ENCODE results near the gene CEP128.

The CEP128 gene

GRCh38 chr14:80572666-80573065 lies 368.9 kb downstream of the CEP128 start:
- no peak for DNase-seq (ENCODE audit: low read depth)
- no peak overlapping the region for H3K4me3 ChIP-seq (ENCODE audit: control insufficient read depth, low read depth, low read length)
- TF ChIP-seq CTCF (IDR thresholded peaks at IDR 0.05; ENCODE audit: control insufficient read depth, insufficient read depth, low read depth, low read length, missing control alignments): no peak

GRCh38 chr14:80570930-80571298 lies 370.6 kb downstream of the CEP128 start:
- no peak for TF ChIP-seq CTCF (IDR thresholded peaks at IDR 0.05; ENCODE audit: control insufficient read depth, insufficient read depth, low read depth, low read length, missing control alignments)
- DNase-seq (ENCODE audit: low read depth): no peak
- no peak overlapping the region for H3K4me3 ChIP-seq (ENCODE audit: control insufficient read depth, low read depth, low read length)

GRCh38 chr14:80567905-80568536 lies 373.5 kb downstream of the CEP128 start:
- TF ChIP-seq CTCF (IDR thresholded peaks at IDR 0.05; ENCODE audit: control insufficient read depth, insufficient read depth, low read depth, low read length, missing control alignments): no peak
- no peak overlapping the region for H3K4me3 ChIP-seq (ENCODE audit: control insufficient read depth, low read depth, low read length)
- no peak for DNase-seq (ENCODE audit: low read depth)

GRCh38 chr14:80565001-80565400 lies 376.5 kb downstream of the CEP128 start:
- no peak for TF ChIP-seq CTCF (IDR thresholded peaks at IDR 0.05; ENCODE audit: control insufficient read depth, insufficient read depth, low read depth, low read length, missing control alignments)

GRCh38 chr14:80564051-80564450 lies 377.5 kb downstream of the CEP128 start:
- DNase-seq (ENCODE audit: low read depth): no peak

More at GRCh38 chr14:80565001-80565400, 376.5 kb downstream of the CEP128 start:
- DNase-seq (ENCODE audit: low read depth): no peak
- H3K4me3 ChIP-seq (ENCODE audit: control insufficient read depth, low read depth, low read length): no peak overlapping the region

GRCh38 chr14:80560800-80561657 lies 380.5 kb downstream of the CEP128 start:
- TF ChIP-seq CTCF (IDR thresholded peaks at IDR 0.05; ENCODE audit: control insufficient read depth, insufficient read depth, low read depth, low read length, missing control alignments): no peak

More at GRCh38 chr14:80564051-80564450, 377.5 kb downstream of the CEP128 start:
- H3K4me3 ChIP-seq (ENCODE audit: control insufficient read depth, low read depth, low read length): no peak overlapping the region
- no peak for TF ChIP-seq CTCF (IDR thresholded peaks at IDR 0.05; ENCODE audit: control insufficient read depth, insufficient read depth, low read depth, low read length, missing control alignments)

More at GRCh38 chr14:80560800-80561657, 380.5 kb downstream of the CEP128 start:
- no peak for DNase-seq (ENCODE audit: low read depth)
- H3K4me3 ChIP-seq (ENCODE audit: control insufficient read depth, low read depth, low read length): no peak overlapping the region
